Ecto neural progenitor cell (in vitro differentiated cells): ENCODE results near the gene SLIT1.
A peak's percentile ranks its signal among the peaks of the same experiment; 100 is the strongest.
"Not testable (repeated sequence)": the region's sequence is repeated elsewhere in the genome, so short reads cannot be mapped to it uniquely, and the experiment has no call there.

Experiments used
- DNase-seq: peaks from one replicate; pipeline ENCODE4 v3.0.0-alpha.2; 2018; ENCODE audit warnings: low spot score

The SLIT1 gene

GRCh38 chr10:97042081-97042480, 143.7 kb downstream of the SLIT1 start:
- no peak for DNase-seq

GRCh38 chr10:97040706-97041105, 145.1 kb downstream of the SLIT1 start:
- no peak for DNase-seq

GRCh38 chr10:97040248-97040584, 145.5 kb downstream of the SLIT1 start:
- DNase-seq = no peak

- DNase-seq = no peak
Measured at GRCh38 chr10:97039538-97040247, 146.1 kb downstream of the SLIT1 start.

- no peak for DNase-seq
Measured at GRCh38 chr10:97038688-97039087, 147.1 kb downstream of the SLIT1 start.

GRCh38 chr10:97037365-97038361, 148.1 kb downstream of the SLIT1 start:
- peak; percentile 87 for DNase-seq

GRCh38 chr10:97034958-97035769, 150.6 kb downstream of the SLIT1 start:
- DNase-seq = no peak

GRCh38 chr10:97034301-97034700, 151.5 kb downstream of the SLIT1 start:
- DNase-seq = no peak

GRCh38 chr10:97033841-97034240, 151.9 kb downstream of the SLIT1 start:
- not testable (repeated sequence) for DNase-seq

- no peak for DNase-seq
Measured at GRCh38 chr10:97032624-97033023, 153.1 kb downstream of the SLIT1 start.

GRCh38 chr10:97031459-97031858, 154.3 kb downstream of the SLIT1 start:
- DNase-seq = no peak

- DNase-seq = no peak
Measured at GRCh38 chr10:97030894-97031293, 154.9 kb downstream of the SLIT1 start.

GRCh38 chr10:97029271-97029670, 156.5 kb downstream of the SLIT1 start:
- peak; percentile 20 for DNase-seq

GRCh38 chr10:97028832-97029178, 157.0 kb downstream of the SLIT1 start:
- DNase-seq = no peak

GRCh38 chr10:97028126-97028831, 157.5 kb downstream of the SLIT1 start:
- DNase-seq = peak; percentile 12

GRCh38 chr10:97025613-97026242, 160.0 kb downstream of the SLIT1 start:
- peak; percentile 76 for DNase-seq

- DNase-seq = no peak
Measured at GRCh38 chr10:97024168-97025073, 161.3 kb downstream of the SLIT1 start.

- DNase-seq = no peak
Measured at GRCh38 chr10:97023401-97024167, 162.2 kb downstream of the SLIT1 start.

GRCh38 chr10:97022616-97023015, 163.1 kb downstream of the SLIT1 start:
- DNase-seq = no peak
